H1 (cell line): Measurements from ENCODE around the gene ARMC9. TPM values are rescaled to one million over a fixed set of nuclear protein-coding genes. Genes with fewer than 3 reads are reported as not detected.

Experiments
- EGR1 ChIP-seq: IDR thresholded peaks from 2 replicates; pipeline ENCODE4 v1.6.1; 2011; ENCODE audit warnings: low read depth, low read length, borderline replicate concordance
- SIRT6 ChIP-seq: IDR thresholded peaks from one replicate; pipeline ENCODE4 v1.7.1; 2012; ENCODE audit warnings: low read length, inconsistent platforms
- SIX5 ChIP-seq: IDR thresholded peaks from 2 replicates; pipeline ENCODE4 v1.6.1; 2011; ENCODE audit warnings: mild to moderate bottlenecking, low read depth, low read length
- SP1 ChIP-seq: IDR thresholded peaks from 2 replicates; pipeline ENCODE4 v1.6.1; 2011; ENCODE audit warnings: low read depth, low read length
- SRF ChIP-seq: IDR thresholded peaks from 2 replicates; pipeline ENCODE4 v1.6.1; 2011; ENCODE audit warnings: mild to moderate bottlenecking, low read depth, low read length, moderate library complexity
- polyA plus RNA-seq, 7 experiments: library from polyadenylated mRNA; depleted of rRNA in 3 of 7; stranded (reverse) in 5 of 7; unstranded in 2 of 7; fragments of >200 nt in 5 of 7; fragments of 200-250 nt in 2 of 7; gene quantifications; 1 replicate in 5 of 7; 2 replicates in 1 of 7; 4 replicates in 1 of 7; pipeline versions ENCODE4 v1.2.1 to v1.2.3, GENCODE V29; 2011 to 2013; ENCODE audit warnings: missing spikeins in 2 of 7, mixed read lengths in 2 of 7
- total RNA-seq: library from RNA; stranded (reverse); fragmentation: NEBNext Ultra II Directional; extraction: Animal tissue kit (Norgen Biotek cat#: 25700); gene quantifications from 2 replicates; pipeline ENCODE4 v1.2.1, GENCODE V29; 2021

ARMC9 gene
- total and polyA plus RNA-seq, 2 of the 8 experiments (the other 6 are each of a cell fraction or from before 2014, with no cell fraction given), result 23.2 to 36.1 TPM

- TF ChIP-seq SRF, result no peak
- TF ChIP-seq EGR1, result no peak
- no peak for TF ChIP-seq SIRT6
- TF ChIP-seq SIX5, result no peak
- TF ChIP-seq SP1, result no peak
- TF ChIP-seq, all 59 proteins: peak for 0
Observed at GRCh38 chr2:231359948-231360347, 161.5 kb downstream of the ARMC9 start (continued).
